HEK293 (cell line): ENCODE data around the gene CMBL.

ENCODE experiments used
- MZF1 ChIP-seq: fragments of 450-650 bp; formaldehyde crosslinking; IDR thresholded peaks from 2 replicates; pipeline ENCODE4 v1.5.1; 2017; ENCODE audit warnings: missing biosample characterization, missing genetic modification characterization, borderline replicate concordance
- YY1 ChIP-seq: fragments of 450-650 bp; formaldehyde crosslinking; IDR thresholded peaks from 2 replicates; pipeline ENCODE4 v1.5.1; 2018; ENCODE audit warnings: missing biosample characterization, missing genetic modification characterization
- ZFHX2 ChIP-seq: fragments of 450-650 bp; formaldehyde crosslinking; conservative IDR thresholded peaks from 2 replicates; pipeline ENCODE4 v1.5.1; 2016; ENCODE audit warnings: missing biosample characterization, missing genetic modification characterization
- ZNF132 ChIP-seq: fragments of 450-650 bp; formaldehyde crosslinking; IDR thresholded peaks from 2 replicates; pipeline ENCODE4 v1.5.1; 2017; ENCODE audit warnings: missing biosample characterization, missing genetic modification characterization, borderline replicate concordance
- ZNF133 ChIP-seq: fragments of 450-650 bp; formaldehyde crosslinking; IDR thresholded peaks from 2 replicates; pipeline ENCODE4 v1.5.1; 2016; ENCODE audit warnings: missing biosample characterization, missing genetic modification characterization
- ZNF146 ChIP-seq: fragments of 450-650 bp; formaldehyde crosslinking; IDR thresholded peaks from 2 replicates; pipeline ENCODE4 v1.5.1; 2016; ENCODE audit warnings: missing biosample characterization, missing genetic modification characterization
- ZNF2 ChIP-seq: fragments of 450-650 bp; formaldehyde crosslinking; IDR thresholded peaks from 2 replicates; pipeline ENCODE4 v1.5.1; 2016; ENCODE audit warnings: missing biosample characterization, missing genetic modification characterization
- ZNF223 ChIP-seq: fragments of 450-650 bp; formaldehyde crosslinking; IDR thresholded peaks from 2 replicates; pipeline ENCODE4 v1.5.1; 2016; ENCODE audit warnings: missing biosample characterization, missing genetic modification characterization
- ZNF302 ChIP-seq: fragments of 450-650 bp; formaldehyde crosslinking; IDR thresholded peaks from 2 replicates; pipeline ENCODE4 v1.5.1; 2016; ENCODE audit warnings: missing biosample characterization, missing genetic modification characterization, low read depth
- ZNF404 ChIP-seq: fragments of 450-650 bp; formaldehyde crosslinking; IDR thresholded peaks from 2 replicates; pipeline ENCODE4 v1.5.1; 2017; ENCODE audit warnings: missing biosample characterization, missing genetic modification characterization
- ZNF423 ChIP-seq: fragments of 450-650 bp; formaldehyde crosslinking; IDR thresholded peaks from 2 replicates; pipeline ENCODE4 v1.5.1; 2016; ENCODE audit warnings: missing biosample characterization, missing genetic modification characterization
- ZNF501 ChIP-seq: fragments of 450-650 bp; formaldehyde crosslinking; IDR thresholded peaks from 2 replicates; pipeline ENCODE4 v1.5.1; 2016; ENCODE audit warnings: missing biosample characterization, missing genetic modification characterization
- ZNF549 ChIP-seq: fragments of 450-650 bp; IDR thresholded peaks from 2 replicates; pipeline ENCODE4 v1.5.1; 2018; ENCODE audit warnings: missing biosample characterization, missing genetic modification characterization, mild to moderate bottlenecking, inconsistent platforms, moderate library complexity
- ZNF596 ChIP-seq: fragments of 450-650 bp; IDR thresholded peaks from 2 replicates; pipeline ENCODE4 v1.5.0; 2018; ENCODE audit warnings: missing biosample characterization, mild to moderate bottlenecking, missing genetic modification characterization, moderate library complexity
- ZNF600 ChIP-seq: fragments of 450-650 bp; formaldehyde crosslinking; IDR thresholded peaks from 2 replicates; pipeline ENCODE4 v1.5.1; 2016; ENCODE audit warnings: missing biosample characterization, missing genetic modification characterization
- ZNF610 ChIP-seq: fragments of 450-650 bp; formaldehyde crosslinking; IDR thresholded peaks from 2 replicates; pipeline ENCODE4 v1.5.1; 2016; ENCODE audit warnings: missing biosample characterization, missing genetic modification characterization, borderline replicate concordance
- ZNF626 ChIP-seq: fragments of 450-650 bp; sonication (Bioruptor Pico); formaldehyde crosslinking; IDR thresholded peaks from 2 replicates; pipeline ENCODE4 v1.5.1; 2018; ENCODE audit warnings: missing biosample characterization, missing genetic modification characterization, inconsistent platforms
- ZNF747 ChIP-seq: fragments of 450-650 bp; formaldehyde crosslinking; IDR thresholded peaks from 2 replicates; pipeline ENCODE4 v1.5.1; 2016; ENCODE audit warnings: missing biosample characterization, missing genetic modification characterization
- ZNF776 ChIP-seq: fragments of 450-650 bp; formaldehyde crosslinking; IDR thresholded peaks from 2 replicates; pipeline ENCODE4 v1.5.0; 2017; ENCODE audit warnings: missing biosample characterization, missing genetic modification characterization, borderline replicate concordance
- ZNF777 ChIP-seq: fragments of 450-650 bp; formaldehyde crosslinking; IDR thresholded peaks from 2 replicates; pipeline ENCODE4 v1.5.1; 2017; ENCODE audit warnings: missing biosample characterization, missing genetic modification characterization, borderline replicate concordance
- ZNF785 ChIP-seq: fragments of 450-650 bp; formaldehyde crosslinking; IDR thresholded peaks from 2 replicates; pipeline ENCODE4 v1.5.1; 2016; ENCODE audit warnings: missing biosample characterization, missing genetic modification characterization
- ZNF837 ChIP-seq: fragments of 450-650 bp; formaldehyde crosslinking; IDR thresholded peaks from 2 replicates; pipeline ENCODE4 v1.5.1; 2016; ENCODE audit warnings: missing biosample characterization, missing genetic modification characterization
- ZSCAN16 ChIP-seq: fragments of 450-650 bp; formaldehyde crosslinking; IDR thresholded peaks from 2 replicates; pipeline ENCODE4 v1.5.1; 2016; ENCODE audit warnings: missing biosample characterization, missing genetic modification characterization
- TF ChIP-seq, protein P1 (sequence below): fragments of 450-650 bp; formaldehyde crosslinking; conservative IDR thresholded peaks from 2 replicates; pipeline ENCODE4 v1.5.1; 2016; ENCODE audit warnings: low read depth, missing biosample characterization, missing genetic modification characterization
- TF ChIP-seq, protein P2 (sequence below): fragments of 450-650 bp; formaldehyde crosslinking; IDR thresholded peaks from 2 replicates; pipeline ENCODE4 v1.5.1; 2016; ENCODE audit warnings: missing biosample characterization, missing genetic modification characterization
- TF ChIP-seq, protein P3 (sequence below): fragments of 450-650 bp; formaldehyde crosslinking; IDR thresholded peaks from 2 replicates; pipeline ENCODE4 v1.5.1; 2016; ENCODE audit warnings: missing biosample characterization, missing genetic modification characterization
- TF ChIP-seq, protein P4 (sequence below): fragments of 450-650 bp; formaldehyde crosslinking; conservative IDR thresholded peaks from 2 replicates; pipeline ENCODE4 v1.5.1; 2016; ENCODE audit warnings: low read depth, missing biosample characterization, missing genetic modification characterization

CMBL gene

DNA sequence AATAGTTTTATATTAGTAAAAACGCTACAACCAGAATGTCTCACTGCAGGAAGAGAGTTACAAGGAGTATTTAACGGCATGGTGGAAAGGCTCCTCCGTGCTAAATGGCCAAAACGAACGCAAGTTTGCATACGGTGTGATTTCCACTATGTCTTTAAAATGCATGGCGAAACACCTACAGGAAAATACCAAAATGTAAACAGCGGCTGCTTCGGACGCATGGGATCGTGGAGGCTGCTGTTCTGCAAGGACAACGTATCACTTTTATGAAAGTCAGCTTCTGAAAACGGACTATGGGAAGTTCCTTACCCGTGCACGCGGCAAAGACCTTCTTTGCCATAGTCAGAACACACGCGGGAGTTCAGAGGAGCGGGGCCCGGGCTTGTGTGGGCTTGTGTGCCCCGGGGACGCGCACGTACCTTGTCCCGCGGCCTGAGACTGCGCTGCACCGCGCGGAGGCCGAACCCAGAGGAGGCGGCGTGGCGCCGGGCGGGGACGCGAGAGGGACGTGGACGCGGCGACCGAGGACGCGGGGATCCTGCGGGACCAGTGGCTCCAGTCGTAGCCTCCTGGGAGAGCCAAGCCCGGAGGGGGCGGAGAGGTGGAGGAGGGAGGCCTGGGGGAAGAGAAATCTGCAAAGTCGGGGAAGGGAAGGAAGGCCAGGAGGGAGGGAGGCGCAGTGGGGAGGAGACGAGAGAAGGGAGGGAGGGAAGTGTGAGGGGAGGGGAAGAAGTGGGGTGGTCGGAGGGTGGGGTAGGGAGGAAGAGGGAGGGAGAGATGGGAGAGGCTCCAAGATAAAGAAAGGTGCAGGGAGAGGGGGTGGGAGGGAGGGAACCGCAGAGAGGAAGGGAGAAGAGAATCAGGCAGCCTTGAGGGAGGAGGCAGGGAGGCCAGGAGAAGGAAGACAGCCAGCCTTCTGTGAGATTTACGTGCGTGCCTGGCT lies at the start of gene CMBL (continued):
- TF ChIP-seq, protein P1, sequence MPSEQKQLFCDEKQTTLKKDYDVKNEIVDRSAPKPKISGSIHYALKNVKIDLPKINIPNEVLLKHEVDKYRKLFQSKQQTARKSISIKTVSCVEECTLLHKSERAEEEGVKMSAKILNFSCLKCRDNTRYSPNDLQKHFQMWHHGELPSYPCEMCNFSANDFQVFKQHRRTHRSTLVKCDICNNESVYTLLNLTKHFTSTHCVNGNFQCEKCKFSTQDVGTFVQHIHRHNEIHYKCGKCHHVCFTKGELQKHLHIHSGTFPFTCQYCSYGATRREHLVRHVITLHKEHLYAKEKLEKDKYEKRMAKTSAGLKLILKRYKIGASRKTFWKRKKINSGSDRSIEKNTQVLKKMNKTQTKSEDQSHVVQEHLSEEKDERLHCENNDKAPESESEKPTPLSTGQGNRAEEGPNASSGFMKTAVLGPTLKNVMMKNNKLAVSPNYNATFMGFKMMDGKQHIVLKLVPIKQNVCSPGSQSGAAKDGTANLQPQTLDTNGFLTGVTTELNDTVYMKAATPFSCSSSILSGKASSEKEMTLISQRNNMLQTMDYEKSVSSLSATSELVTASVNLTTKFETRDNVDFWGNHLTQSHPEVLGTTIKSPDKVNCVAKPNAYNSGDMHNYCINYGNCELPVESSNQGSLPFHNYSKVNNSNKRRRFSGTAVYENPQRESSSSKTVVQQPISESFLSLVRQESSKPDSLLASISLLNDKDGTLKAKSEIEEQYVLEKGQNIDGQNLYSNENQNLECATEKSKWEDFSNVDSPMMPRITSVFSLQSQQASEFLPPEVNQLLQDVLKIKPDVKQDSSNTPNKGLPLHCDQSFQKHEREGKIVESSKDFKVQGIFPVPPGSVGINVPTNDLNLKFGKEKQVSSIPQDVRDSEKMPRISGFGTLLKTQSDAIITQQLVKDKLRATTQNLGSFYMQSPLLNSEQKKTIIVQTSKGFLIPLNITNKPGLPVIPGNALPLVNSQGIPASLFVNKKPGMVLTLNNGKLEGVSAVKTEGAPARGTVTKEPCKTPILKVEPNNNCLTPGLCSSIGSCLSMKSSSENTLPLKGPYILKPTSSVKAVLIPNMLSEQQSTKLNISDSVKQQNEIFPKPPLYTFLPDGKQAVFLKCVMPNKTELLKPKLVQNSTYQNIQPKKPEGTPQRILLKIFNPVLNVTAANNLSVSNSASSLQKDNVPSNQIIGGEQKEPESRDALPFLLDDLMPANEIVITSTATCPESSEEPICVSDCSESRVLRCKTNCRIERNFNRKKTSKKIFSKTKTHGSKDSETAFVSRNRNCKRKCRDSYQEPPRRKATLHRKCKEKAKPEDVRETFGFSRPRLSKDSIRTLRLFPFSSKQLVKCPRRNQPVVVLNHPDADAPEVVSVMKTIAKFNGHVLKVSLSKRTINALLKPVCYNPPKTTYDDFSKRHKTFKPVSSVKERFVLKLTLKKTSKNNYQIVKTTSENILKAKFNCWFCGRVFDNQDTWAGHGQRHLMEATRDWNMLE, result no peak
- TF ChIP-seq, protein P2, sequence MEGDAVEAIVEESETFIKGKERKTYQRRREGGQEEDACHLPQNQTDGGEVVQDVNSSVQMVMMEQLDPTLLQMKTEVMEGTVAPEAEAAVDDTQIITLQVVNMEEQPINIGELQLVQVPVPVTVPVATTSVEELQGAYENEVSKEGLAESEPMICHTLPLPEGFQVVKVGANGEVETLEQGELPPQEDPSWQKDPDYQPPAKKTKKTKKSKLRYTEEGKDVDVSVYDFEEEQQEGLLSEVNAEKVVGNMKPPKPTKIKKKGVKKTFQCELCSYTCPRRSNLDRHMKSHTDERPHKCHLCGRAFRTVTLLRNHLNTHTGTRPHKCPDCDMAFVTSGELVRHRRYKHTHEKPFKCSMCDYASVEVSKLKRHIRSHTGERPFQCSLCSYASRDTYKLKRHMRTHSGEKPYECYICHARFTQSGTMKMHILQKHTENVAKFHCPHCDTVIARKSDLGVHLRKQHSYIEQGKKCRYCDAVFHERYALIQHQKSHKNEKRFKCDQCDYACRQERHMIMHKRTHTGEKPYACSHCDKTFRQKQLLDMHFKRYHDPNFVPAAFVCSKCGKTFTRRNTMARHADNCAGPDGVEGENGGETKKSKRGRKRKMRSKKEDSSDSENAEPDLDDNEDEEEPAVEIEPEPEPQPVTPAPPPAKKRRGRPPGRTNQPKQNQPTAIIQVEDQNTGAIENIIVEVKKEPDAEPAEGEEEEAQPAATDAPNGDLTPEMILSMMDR (tag by site-specific recombination), result peak; percentile 47; the same call in 1 of the 2 replicates
- TF ChIP-seq ZNF501 (tag by site-specific recombination) (peak; percentile 98), ZFHX2 (peak; percentile 90), ZNF610 (peak; percentile 88), ZNF223 (no peak), MZF1 (tag by site-specific recombination) (peak; percentile 98), ZNF596 (tag by site-specific recombination) (no peak), ZNF776 (tag by site-specific recombination) (no peak), ZNF600 (tag by site-specific recombination) (peak; percentile 98), ZNF133 (tag by site-specific recombination) (0 out of 2 replicates have a peak, but pooled peaks have one; percentile 16), ZNF132 (tag by site-specific recombination) (no peak), YY1 (no peak), ZNF423 (tag by site-specific recombination) (peak; percentile 79; the same call in 1 of the 2 replicates), ZNF626 (no peak), ZNF404 (no peak), ZSCAN16 (tag by site-specific recombination) (0 out of 2 replicates have a peak, but pooled peaks have one; percentile 65), ZNF146 (tag by site-specific recombination) (peak; percentile 47; the same call in 1 of the 2 replicates), ZNF2 (tag by site-specific recombination) (peak; percentile 99), ZNF549 (tag by site-specific recombination) (no peak), ZNF302 (tag by site-specific recombination) (no peak; the same call in 1 of the 2 replicates), ZNF747 (no peak), ZNF785 (tag by site-specific recombination) (peak; percentile 79; the same call in 1 of the 2 replicates), ZNF837 (tag by site-specific recombination) (no peak), ZNF777 (tag by site-specific recombination) (no peak; the same call in none of the 2 replicates)
- TF ChIP-seq, protein P3, sequence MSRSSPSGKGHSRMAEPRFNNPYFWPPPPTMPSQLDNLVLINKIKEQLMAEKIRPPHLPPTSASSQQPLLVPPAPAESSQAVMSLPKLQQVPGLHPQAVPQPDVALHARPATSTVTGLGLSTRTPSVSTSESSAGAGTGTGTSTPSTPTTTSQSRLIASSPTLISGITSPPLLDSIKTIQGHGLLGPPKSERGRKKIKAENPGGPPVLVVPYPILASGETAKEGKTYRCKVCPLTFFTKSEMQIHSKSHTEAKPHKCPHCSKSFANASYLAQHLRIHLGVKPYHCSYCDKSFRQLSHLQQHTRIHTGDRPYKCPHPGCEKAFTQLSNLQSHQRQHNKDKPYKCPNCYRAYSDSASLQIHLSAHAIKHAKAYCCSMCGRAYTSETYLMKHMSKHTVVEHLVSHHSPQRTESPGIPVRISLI (tag by site-specific recombination), result no peak
- TF ChIP-seq, protein P4, sequence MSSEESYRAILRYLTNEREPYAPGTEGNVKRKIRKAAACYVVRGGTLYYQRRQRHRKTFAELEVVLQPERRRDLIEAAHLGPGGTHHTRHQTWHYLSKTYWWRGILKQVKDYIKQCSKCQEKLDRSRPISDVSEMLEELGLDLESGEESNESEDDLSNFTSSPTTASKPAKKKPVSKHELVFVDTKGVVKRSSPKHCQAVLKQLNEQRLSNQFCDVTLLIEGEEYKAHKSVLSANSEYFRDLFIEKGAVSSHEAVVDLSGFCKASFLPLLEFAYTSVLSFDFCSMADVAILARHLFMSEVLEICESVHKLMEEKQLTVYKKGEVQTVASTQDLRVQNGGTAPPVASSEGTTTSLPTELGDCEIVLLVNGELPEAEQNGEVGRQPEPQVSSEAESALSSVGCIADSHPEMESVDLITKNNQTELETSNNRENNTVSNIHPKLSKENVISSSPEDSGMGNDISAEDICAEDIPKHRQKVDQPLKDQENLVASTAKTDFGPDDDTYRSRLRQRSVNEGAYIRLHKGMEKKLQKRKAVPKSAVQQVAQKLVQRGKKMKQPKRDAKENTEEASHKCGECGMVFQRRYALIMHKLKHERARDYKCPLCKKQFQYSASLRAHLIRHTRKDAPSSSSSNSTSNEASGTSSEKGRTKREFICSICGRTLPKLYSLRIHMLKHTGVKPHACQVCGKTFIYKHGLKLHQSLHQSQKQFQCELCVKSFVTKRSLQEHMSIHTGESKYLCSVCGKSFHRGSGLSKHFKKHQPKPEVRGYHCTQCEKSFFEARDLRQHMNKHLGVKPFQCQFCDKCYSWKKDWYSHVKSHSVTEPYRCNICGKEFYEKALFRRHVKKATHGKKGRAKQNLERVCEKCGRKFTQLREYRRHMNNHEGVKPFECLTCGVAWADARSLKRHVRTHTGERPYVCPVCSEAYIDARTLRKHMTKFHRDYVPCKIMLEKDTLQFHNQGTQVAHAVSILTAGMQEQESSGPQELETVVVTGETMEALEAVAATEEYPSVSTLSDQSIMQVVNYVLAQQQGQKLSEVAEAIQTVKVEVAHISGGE (tag by site-specific recombination), result peak; percentile 51
